ENCODE measurements around the gene AR. TPM values are rescaled to one million over a fixed set of nuclear protein-coding genes. Genes with fewer than 3 reads are reported as not detected.

The AR gene
- total and polyA plus RNA-seq, 8 donors, result 0.34 to 2.9 (median 1.1) TPM

DNA sequence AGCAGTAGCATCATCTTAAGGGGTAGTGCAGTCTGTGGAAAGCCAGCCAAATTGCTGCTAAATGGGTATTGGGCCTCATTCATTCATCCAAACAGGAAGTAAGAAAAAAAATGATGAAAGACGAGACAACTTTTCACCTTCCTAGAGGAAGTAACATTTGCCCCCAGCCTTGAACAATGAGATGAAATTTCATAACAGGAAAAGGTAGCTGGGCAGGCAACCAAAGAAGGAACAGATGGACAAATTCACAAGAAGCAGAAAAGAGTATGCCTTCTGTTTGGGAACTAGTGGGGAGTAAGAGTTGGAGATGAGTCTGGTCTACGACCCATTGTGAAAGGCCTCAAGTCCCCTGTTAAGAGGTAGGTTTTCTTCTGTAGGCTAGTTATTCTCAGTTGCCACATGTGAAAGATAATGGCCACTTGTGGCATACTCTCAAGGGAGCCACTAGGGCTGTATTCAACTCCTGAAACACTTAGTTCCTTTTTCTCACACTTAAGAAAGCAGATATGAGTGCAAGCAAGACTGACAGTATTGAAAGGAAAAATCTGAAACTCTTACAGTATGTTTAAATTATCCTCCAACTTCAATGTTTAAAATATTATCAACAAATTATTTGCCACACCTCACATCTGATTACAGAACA, 190.4 kb downstream of the AR start:
- TF ChIP-seq, protein P1, sequence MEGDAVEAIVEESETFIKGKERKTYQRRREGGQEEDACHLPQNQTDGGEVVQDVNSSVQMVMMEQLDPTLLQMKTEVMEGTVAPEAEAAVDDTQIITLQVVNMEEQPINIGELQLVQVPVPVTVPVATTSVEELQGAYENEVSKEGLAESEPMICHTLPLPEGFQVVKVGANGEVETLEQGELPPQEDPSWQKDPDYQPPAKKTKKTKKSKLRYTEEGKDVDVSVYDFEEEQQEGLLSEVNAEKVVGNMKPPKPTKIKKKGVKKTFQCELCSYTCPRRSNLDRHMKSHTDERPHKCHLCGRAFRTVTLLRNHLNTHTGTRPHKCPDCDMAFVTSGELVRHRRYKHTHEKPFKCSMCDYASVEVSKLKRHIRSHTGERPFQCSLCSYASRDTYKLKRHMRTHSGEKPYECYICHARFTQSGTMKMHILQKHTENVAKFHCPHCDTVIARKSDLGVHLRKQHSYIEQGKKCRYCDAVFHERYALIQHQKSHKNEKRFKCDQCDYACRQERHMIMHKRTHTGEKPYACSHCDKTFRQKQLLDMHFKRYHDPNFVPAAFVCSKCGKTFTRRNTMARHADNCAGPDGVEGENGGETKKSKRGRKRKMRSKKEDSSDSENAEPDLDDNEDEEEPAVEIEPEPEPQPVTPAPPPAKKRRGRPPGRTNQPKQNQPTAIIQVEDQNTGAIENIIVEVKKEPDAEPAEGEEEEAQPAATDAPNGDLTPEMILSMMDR (IDR thresholded peaks at IDR 0.05), result no peak
- no peaks in the 10 kb centered on the region for H3K4me1 ChIP-seq
- no peak overlapping the region for H3K27ac ChIP-seq
- no peak for DNase-seq
- WGBS, 2 donors, result 53 to 65% methylated on average over 2 of the region's 2 CpGs
- no peaks in the 10 kb centered on the region for H3K9me3 ChIP-seq
- peaks cover 0 to 12% (median 0%) of the 10 kb centered on the region in 4 donors for H3K27me3 ChIP-seq
- no peak overlapping the region for H3K4me3 ChIP-seq
- no peaks in the 10 kb centered on the region for H3K36me3 ChIP-seq
- ATAC-seq, result no peak
- no peak for FAIRE-seq
- intact Hi-C loops (cut with DNase I), result no loop called here

DNA sequence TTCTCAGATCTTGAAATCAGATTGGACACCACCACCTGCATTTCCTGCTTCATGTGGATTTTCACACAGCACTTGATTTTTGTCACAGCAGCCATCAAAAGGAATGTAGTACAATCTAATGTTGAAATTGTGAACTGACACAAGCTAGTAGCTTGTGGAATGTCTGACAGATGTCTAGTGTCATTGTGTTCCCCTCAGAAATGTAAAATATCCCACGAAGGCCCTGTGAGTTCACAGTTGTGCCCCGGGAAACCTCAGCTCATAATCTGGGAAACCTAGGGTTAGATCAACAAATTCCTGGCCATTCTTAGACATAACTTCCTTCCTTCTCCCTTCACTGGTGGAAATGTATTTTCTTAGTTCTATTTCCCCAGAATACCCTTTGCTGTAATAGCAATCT, 205.7 kb downstream of the AR start:
- intact Hi-C loops (cut with DNase I), result no loop called here
- Histone ChIP-seq H3K4me1 (no peaks in the 10 kb centered on the region), H3K9me3 (no peaks in the 10 kb centered on the region), H3K27me3 (no peaks in the 10 kb centered on the region), H3K27ac (no peak overlapping the region), H3K36me3 (no peaks in the 10 kb centered on the region), H3K4me3 (no peak overlapping the region)
- no peak for ATAC-seq
- DNase-seq, result no peak
- no peak for FAIRE-seq
- 20 to 29% methylated on average over 2 of the region's 2 CpGs for WGBS, 2 donors
- TF ChIP-seq, protein P1 (IDR thresholded peaks at IDR 0.05), result no peak

- no peak overlapping the region for H3K27ac ChIP-seq
- intact Hi-C loops (cut with DNase I), result no loop called here
- H3K27me3 ChIP-seq, result no peaks in the 10 kb centered on the region
- H3K4me1 ChIP-seq, result no peaks in the 10 kb centered on the region
- FAIRE-seq, result no peak
- TF ChIP-seq, protein P1 (IDR thresholded peaks at IDR 0.05), result no peak
- H3K36me3 ChIP-seq, result no peaks in the 10 kb centered on the region
- no peak overlapping the region for H3K4me3 ChIP-seq
- WGBS, 2 donors, result 17 to 23% methylated on average over 2 of the region's 2 CpGs
- no peaks in the 10 kb centered on the region for H3K9me3 ChIP-seq
- no peak for DNase-seq
- no peak for ATAC-seq
These were observed 206.9 kb downstream of the AR start for GRCh38 chrX:67750694-67751093.

GRCh38 chrX:67759018-67759417, 215.2 kb downstream of the AR start:
- ATAC-seq (no peak), DNase-seq (no peak), FAIRE-seq (no peak)
- WGBS, 2 donors, result 95% methylated on average over 1 of the region's 1 CpG
- Histone ChIP-seq H3K9me3 (no peaks in the 10 kb centered on the region), H3K4me3 (no peak overlapping the region), H3K27ac (no peak overlapping the region), H3K36me3 (no peaks in the 10 kb centered on the region), H3K27me3 (no peaks in the 10 kb centered on the region), H3K4me1 (no peaks in the 10 kb centered on the region)
- intact Hi-C loops (cut with DNase I), result no loop called here
- TF ChIP-seq, protein P1 (IDR thresholded peaks at IDR 0.05), result no peak

DNA sequence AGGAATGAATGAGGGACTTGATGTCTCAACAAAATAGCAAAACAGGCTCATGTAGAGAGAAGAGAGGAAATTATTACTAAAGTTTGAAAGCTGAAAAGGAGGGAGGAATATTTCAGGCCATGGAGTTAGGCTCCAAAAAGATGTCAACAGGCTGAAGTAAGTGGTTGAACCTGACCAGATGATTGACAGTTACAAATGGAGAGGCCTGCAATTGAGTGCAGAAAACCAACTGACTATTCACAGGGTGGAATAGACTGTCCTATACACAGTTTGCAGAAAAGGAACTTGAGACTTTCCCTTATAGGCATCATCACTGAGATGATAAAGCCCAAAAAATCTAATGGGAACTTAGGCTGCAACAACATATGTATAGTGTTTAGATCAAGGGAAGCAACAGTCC, 233.3 kb downstream of the AR start:
- DNase-seq (no peak), FAIRE-seq (no peak), ATAC-seq (no peak)
- no peak overlapping the region for H3K27ac ChIP-seq
- no peaks in the 10 kb centered on the region for H3K9me3 ChIP-seq
- H3K36me3 ChIP-seq, result no peaks in the 10 kb centered on the region
- no peak overlapping the region for H3K4me3 ChIP-seq
- TF ChIP-seq, protein P1 (IDR thresholded peaks at IDR 0.05), result no peak
- intact Hi-C loops (cut with DNase I), result no loop called here
- H3K27me3 ChIP-seq, result peaks cover 0 to 6% (median 0%) of the 10 kb centered on the region in 4 donors
- H3K4me1 ChIP-seq, result no peaks in the 10 kb centered on the region
